Measurements from ENCODE around the gene RRAS2. TPM values are rescaled to one million over a fixed set of nuclear protein-coding genes. Genes with fewer than 3 reads are reported as not detected.

Gene RRAS2
- total RNA-seq, 2 donors from 2014 or later = 15.8 to 27.5 TPM

GRCh38 chr11:14237444-14237961, 121.5 kb downstream of the RRAS2 start:
- Histone ChIP-seq H3K27ac (no peak overlapping the region), H3K4me3 (no peak overlapping the region), H3K27me3 (no peaks in the 10 kb centered on the region), H3K4me1 (no peaks in the 10 kb centered on the region), H3K36me3 (replicated peaks in 1 of 2; ENCODE audit: insufficient read depth in 1 of 2, low read depth in 2 of 2) (no peaks in the 10 kb centered on the region), H3K9me3 (no peaks in the 10 kb centered on the region)
- intact Hi-C loops (cut with DNase I) = no loop called here
- TF ChIP-seq CTCF (IDR thresholded peaks at IDR 0.05) (no peak), POLR2A (IDR thresholded peaks at IDR 0.05) (no peak)
- peak in 1 of 4 donors; percentile 23 for DNase-seq
- no peak for ATAC-seq
- 67 to 69% methylated on average over 9 of the region's 9 CpGs for WGBS, 2 donors

- ATAC-seq = no peak
- H3K4me1 ChIP-seq = no peaks in the 10 kb centered on the region
- no peaks in the 10 kb centered on the region for H3K36me3 ChIP-seq (replicated peaks in 1 of 2; ENCODE audit: insufficient read depth in 1 of 2, low read depth in 2 of 2)
- WGBS, 2 donors = 61 to 71% methylated on average over 1 of the region's 1 CpG
- intact Hi-C loops (cut with DNase I) = no loop called here
- no peak overlapping the region for H3K4me3 ChIP-seq
- H3K27me3 ChIP-seq = no peaks in the 10 kb centered on the region
- DNase-seq = no peak
- H3K9me3 ChIP-seq = no peaks in the 10 kb centered on the region
- H3K27ac ChIP-seq = no peak overlapping the region
- TF ChIP-seq POLR2A (IDR thresholded peaks at IDR 0.05) (no peak), CTCF (IDR thresholded peaks at IDR 0.05) (no peak)
Observed at GRCh38 chr11:14235701-14236100, 123.3 kb downstream of the RRAS2 start.

GRCh38 chr11:14234446-14234845, 124.5 kb downstream of the RRAS2 start:
- TF ChIP-seq POLR2A (IDR thresholded peaks at IDR 0.05) = no peak
- no peak for TF ChIP-seq CTCF (IDR thresholded peaks at IDR 0.05)
- no peak for ATAC-seq
- Histone ChIP-seq H3K27me3 (no peaks in the 10 kb centered on the region), H3K4me3 (no peak overlapping the region), H3K36me3 (replicated peaks in 1 of 2; ENCODE audit: insufficient read depth in 1 of 2, low read depth in 2 of 2) (no peaks in the 10 kb centered on the region), H3K27ac (no peak overlapping the region), H3K4me1 (no peaks in the 10 kb centered on the region), H3K9me3 (no peaks in the 10 kb centered on the region)
- no peak for DNase-seq
- intact Hi-C loops (cut with DNase I) = no loop called here
- 66% methylated on average over 6 of the region's 6 CpGs for WGBS, 2 donors

GRCh38 chr11:14232652-14233051, 126.3 kb downstream of the RRAS2 start:
- Histone ChIP-seq H3K27me3 (no peaks in the 10 kb centered on the region), H3K27ac (no peak overlapping the region), H3K36me3 (replicated peaks in 1 of 2; ENCODE audit: insufficient read depth in 1 of 2, low read depth in 2 of 2) (no peaks in the 10 kb centered on the region), H3K4me1 (no peaks in the 10 kb centered on the region), H3K4me3 (no peak overlapping the region), H3K9me3 (no peaks in the 10 kb centered on the region)
- ATAC-seq (no peak), DNase-seq (no peak)
- TF ChIP-seq CTCF (IDR thresholded peaks at IDR 0.05) (peak in 1 of 7 experiments; percentile 30), POLR2A (IDR thresholded peaks at IDR 0.05) (no peak)
- 49 to 51% methylated on average over 6 of the region's 6 CpGs for WGBS, 2 donors
- intact Hi-C loops (cut with DNase I) = no loop called here

GRCh38 chr11:14230407-14230806, 128.6 kb downstream of the RRAS2 start:
- Histone ChIP-seq H3K27me3 (no peaks in the 10 kb centered on the region), H3K4me3 (no peak overlapping the region), H3K36me3 (replicated peaks in 1 of 2; ENCODE audit: insufficient read depth in 1 of 2, low read depth in 2 of 2) (no peaks in the 10 kb centered on the region), H3K27ac (no peak overlapping the region), H3K4me1 (no peaks in the 10 kb centered on the region), H3K9me3 (no peaks in the 10 kb centered on the region)
- ATAC-seq (no peak), DNase-seq (no peak)
- TF ChIP-seq CTCF (IDR thresholded peaks at IDR 0.05) = no peak
- TF ChIP-seq POLR2A (IDR thresholded peaks at IDR 0.05) = no peak
- WGBS, 2 donors = 63 to 66% methylated on average over 6 of the region's 6 CpGs
- intact Hi-C loops (cut with DNase I) = no loop called here
